Suppressor macrophage treated with lipopolysaccharide for 4 hours (primary cell): Measurements from ENCODE around the gene NOXRED1.
A peak's percentile ranks its signal among the peaks of the same experiment; 100 is the strongest.

Experiments used
- DNase-seq: peaks from one replicate; pipeline ENCODE4 v3.0.0-alpha.2; 2020

NOXRED1 gene

DNA sequence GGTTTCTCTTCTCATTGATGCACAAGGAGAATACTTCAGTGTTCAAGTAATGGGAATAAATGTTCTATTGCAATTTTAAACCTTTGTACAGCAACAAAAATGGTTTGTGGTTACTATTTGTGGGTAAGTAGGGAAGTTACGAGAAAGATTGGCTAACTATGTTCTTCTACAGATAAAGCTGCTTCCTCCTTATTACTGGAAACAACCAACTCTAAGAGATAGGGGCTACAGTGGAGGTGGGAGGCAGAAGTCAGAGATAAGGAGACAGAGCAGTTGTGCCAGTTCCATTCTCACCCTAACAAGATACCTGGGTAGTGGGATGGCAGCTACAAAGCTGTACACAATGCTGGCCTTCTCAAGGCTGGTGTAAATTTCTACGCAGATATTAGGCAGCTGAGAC is 16.2 kb downstream of the NOXRED1 start:
- DNase-seq, result peak; percentile 41

DNA sequence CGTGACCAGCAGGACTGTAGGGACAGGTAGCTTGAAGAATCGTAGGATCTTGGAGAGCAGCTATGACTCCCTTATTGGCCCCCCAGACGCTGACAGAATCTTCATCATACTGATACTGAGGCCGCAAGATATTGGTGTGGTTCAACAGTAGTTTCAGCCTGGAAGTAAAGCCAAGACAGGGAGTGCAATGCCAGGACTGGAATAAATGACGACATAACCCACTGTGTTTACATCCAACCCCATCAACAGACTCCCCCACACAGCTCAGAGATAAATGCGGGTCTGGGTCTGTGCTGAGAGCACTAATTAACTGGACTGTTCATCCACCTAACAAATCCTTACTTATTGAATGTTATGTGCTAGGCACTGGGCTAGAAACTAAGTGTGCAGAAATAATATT is 16.6 kb downstream of the NOXRED1 start:
- peak; percentile 35 for DNase-seq

DNA sequence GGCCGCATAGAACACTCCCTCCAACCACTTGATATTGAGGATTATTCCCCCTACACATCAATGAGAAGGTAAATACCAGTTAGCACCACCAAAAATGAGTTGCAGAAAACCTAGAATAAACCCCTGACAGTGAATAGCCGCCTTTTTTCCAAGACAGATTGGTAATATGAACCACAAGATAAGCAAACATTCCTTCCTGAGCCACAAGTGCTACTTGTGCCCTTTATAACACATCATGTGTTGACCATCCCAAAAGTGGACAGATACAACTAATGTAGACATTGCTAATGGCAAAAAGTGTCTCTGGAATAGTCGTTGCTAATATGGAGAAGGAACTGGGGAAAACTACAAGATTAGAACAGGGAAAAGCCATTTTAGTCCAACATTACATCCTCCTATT is 17.2 kb downstream of the NOXRED1 start:
- no peak for DNase-seq

DNA sequence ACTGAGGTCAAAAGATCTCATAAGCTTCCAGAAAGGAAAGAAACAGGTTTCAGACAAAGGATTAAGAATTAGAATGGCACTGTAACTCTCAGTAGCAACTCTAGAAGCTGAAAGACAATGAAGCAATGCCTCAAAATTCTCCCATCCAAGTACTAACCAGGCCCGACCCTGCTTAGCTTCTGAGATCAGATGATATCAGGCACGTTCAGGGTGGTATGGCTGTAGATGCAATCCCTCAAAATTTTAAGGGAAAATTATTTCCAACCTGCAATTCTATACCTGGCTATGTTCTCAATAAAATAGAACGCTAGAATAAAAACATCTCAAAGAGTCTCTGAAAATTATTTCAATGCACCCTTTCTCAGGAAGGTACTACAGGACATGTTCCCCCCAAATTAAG is 19.6 kb downstream of the NOXRED1 start:
- DNase-seq, result no peak

DNA sequence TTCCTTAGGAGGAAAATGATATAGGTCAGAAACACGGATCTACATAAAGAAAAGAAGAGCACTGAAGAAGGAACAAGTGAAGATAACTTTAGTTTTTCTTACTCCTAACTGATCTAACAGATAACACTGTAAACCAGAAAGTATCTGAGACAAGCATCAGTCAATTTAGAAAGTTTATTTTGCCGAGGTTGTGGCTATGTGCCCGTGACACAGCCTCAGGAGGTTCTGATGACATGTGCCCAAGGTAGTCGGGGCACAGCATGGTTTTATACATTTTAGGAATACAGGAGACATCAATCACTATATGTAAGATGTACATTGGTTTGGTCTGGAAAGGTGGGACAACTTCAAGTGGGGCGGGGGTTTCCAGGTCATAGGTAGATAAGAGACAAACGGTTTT is 23.1 kb downstream of the NOXRED1 start:
- no peak for DNase-seq

DNA sequence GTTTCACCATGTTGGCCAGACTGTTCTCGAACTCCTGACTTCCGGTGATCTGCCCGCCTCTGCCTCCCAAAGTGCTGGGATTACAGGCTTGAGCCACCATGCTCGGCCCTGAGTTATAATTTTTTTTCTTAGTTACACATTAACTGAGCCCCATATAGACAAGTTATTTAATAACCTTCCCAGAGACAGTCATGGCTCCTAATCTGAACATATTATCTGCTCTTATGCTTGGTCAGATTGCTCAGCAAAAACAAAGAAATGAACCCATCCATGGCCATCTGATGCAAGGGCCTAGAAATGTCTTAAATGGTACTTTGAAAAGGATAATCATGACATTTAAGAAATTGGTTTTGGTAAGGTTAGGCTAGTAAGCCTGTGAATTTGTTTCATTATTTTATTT is 33.1 kb downstream of the NOXRED1 start:
- no peak for DNase-seq

DNA sequence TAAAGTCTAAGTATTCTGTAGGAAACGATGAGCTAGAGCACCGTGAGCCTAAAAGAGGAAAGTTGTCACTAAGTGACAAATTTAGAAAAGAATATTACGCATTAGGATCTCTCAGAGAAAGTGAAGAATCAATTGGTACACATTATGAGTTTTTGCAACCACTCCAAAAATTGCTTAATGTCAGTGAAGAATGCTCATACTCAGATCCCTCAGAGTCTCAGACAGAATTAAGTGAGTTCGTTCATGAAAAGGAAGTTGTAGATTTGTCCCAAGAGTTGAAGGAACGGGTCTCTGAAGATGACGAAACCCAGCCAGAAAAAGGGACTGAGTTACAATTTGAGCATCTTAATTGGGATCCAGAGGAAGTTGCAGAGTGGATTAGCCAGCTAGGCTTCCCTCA is 44.6 kb downstream of the NOXRED1 start:
- DNase-seq, result peak; percentile 62

DNA sequence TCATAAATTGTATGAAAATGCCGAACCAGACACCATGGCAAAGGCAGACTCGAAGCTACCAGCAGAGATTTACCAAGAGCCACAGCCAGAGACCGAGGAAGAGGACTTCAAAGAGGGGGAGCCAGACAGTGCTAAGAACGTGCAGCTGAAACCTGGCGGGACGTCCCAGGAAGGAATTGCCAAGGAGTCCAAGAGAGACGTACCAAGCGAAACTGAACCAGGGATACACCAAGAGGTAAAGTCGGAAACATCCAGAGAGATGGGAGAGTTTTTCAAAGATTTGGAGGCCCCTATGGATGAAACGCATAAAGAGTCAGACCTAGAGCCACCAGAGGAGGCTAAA is 45.9 kb downstream of the NOXRED1 start:
- no peak for DNase-seq

DNA sequence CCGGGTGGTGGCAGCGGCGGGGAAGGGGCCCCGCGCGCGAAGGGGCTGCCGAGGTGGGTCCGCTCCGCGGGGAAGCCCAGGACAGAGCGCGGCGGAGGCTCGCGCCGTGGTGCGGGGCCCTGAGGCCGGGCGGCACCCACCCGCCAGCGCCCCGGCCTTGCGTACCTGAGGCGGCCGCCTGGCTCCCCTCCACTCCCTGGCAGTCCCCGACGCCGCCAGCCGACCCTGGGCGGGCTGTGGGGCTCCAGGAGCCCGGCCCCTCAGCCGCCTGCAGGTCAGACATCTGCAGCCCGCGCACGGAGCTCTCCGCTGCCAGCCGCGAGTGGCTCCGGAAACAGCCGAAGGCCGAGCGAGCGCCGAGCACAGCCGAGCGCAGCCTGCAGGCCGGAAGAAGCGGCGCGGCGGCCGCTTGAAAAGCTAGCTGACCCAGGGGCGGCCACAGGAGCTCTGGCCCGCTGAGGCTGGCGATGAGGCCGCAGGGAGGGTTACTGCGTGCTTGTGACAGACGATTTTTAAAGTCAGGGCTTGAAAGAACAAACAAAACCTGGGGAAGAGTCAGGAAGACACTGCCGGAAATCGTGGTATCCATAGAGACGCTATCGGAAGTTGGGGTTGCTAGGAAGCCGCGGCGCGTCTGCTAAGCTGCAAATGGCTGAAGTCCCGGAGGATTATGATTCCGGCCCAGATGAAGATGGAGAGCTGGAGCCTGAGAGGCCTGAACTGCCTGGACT is 46.4 kb downstream of the NOXRED1 start, which contains the start of the genes SAMD15 and TMED8:
Gene SAMD15, plus strand, starts transcription at position 609 of the 731 bp plus-strand sequence. Its CDS starts 40 bp downstream, at position 649.
Gene TMED8, minus strand, starts transcription at position 324 of the 731 bp plus-strand sequence. Its CDS starts 41 bp downstream, at position 283.
- DNase-seq, result peak; percentile 86

DNA sequence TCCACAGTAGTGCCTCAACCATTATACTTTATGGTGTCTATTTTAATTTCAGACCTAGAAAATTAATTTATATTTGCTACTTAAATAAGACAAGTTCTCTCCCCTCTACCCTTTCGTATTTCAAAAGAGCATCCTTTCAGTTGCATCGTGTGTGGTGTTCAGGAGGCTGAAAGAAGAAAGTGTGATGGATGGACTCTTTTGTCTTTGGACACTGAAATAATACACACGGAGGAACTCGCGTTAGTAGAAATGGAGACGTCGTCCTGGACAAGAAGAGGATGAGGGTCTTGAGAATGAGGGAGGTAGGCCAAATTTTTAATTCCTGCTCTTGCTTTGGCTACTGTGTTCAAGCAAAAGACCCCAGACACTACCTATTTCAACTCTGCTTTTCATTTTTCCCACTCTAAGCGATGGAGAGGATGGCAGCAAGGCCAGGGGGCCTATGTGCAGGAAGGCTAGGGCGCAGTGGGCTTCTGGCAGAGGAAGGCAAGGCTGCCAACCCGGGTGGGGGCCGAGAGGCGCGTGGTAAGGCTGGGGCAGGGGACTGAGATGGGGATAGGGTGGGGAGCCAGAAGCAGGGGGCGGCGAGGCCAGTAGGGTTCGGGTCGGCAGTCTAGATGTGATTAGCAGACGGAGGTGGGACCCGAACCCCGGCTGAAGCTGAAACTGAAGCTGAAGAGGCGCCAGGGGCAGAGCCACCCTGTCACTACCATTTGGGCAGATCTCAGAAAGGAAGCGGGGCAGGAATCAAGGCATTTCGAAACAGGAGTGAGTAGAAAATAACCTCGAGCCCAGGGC is 47.2 kb downstream of the NOXRED1 start:
- DNase-seq, result peak; percentile 54

DNA sequence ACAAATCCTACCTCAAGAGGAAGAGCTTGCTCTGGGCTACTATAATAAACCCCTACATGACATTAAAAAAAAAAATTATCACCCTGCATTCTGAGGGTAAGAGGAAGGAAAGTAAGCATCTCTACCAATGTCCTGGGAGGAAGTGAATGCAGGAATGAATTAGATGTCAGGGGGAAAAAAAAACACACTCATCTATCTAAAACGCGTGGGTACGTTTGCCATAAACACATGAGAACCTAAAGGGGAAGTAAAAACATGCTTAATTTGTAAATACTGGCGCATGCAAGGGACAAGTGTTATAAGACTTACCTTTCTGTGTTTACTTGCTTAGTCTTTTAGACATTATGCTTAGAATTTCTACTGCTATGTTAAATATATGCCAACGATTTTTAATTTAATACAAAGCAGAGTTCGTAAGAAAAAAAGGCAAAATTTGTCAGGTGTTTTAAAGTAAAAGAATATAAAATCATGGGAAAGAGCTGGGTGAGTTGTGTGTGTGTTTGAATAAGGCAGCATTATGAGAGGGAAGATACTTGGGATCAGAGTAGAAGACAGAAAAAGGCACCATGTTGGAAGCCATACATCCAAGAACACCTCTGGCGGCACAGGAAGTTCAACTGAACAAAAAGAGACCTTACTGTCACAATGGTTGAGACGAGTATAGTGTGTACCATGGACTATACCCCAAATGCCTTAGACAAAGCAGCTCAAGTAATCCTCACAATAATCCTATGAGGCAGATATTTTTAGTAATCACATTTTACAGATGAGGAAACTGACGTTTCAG is 48.0 kb downstream of the NOXRED1 start:
- peak; percentile 64 for DNase-seq

DNA sequence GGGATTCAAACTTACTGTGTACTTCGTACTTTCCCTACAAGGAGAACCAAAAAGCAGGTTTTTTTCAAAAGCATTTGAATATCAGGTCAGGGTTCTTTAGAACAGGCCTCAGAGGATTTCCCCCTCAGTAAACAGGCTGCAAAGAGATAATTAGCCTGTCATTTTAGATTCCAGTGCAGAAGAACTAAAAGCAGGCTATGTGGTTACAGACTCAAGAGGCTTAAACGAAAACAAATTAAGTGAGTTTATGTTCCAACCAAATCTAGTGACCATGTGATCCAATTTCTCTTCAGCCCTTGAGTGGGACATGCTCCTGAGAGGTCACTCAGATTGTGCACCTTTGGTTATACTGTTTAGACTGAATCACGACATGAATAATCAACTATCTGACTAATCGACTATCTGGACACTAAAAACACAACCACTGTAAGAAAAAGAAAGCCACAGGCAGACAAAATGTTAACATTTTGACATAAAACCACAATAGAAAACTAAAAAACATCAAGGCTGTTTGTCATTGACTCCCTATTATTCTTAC is 51.0 kb downstream of the NOXRED1 start:
- DNase-seq, result no peak

DNA sequence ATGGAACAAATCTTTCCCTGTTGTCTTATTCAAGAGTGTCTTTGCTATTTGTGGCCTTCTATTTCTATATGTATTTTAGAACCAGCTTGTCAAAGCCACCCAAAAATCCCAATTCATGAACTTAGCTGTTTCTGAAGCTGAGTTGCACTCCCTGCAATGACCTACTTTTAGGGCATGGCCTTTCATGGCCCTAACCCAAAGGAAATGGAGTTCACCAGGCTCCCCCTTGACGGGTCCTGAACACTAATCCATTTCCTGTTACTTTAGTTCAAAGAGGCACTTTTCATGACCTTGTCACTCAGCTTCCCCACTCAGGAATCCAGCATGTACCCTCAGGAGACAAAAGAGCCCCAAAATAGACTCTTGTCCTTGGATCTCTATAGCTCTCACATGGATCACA is 54.0 kb downstream of the NOXRED1 start:
- DNase-seq, result no peak

DNA sequence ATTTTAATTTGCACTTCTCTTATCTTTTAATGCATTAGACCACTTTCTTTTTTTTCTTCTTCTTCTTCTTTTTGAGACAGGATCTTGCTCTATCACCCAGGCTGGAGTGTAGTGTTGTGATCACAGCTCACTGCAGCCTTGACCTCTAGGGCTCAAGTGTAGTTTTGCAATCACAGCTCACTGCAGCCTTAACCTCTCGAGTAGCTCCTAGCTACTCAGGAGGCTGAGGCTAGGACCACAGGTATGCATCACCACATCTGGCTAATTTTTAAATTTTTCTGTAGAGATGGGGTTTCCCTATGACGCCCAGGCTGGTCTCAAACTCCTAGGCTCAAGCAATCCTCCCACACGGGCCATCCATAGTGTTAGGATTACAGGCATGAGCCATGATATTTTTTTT is 59.2 kb downstream of the NOXRED1 start:
- no peak for DNase-seq

DNA sequence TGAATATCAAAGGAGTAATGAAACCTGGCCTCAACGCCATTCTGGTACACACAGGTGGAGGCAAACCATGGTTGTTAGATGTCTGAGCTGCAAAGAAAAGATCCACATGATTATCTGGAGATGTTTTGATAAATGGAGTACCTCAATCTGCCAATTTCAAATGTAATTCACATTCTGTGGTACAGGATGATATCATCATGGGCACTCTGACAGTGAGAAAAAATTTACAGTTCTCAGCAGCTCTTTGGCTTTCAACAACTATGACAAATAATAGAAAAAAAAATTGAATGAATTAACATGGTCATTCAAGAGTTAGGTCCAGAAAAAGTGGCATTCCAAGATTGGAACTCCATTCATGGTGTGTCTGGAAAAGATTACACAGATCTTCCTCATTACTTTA is 63.7 kb downstream of the NOXRED1 start:
- no peak for DNase-seq

DNA sequence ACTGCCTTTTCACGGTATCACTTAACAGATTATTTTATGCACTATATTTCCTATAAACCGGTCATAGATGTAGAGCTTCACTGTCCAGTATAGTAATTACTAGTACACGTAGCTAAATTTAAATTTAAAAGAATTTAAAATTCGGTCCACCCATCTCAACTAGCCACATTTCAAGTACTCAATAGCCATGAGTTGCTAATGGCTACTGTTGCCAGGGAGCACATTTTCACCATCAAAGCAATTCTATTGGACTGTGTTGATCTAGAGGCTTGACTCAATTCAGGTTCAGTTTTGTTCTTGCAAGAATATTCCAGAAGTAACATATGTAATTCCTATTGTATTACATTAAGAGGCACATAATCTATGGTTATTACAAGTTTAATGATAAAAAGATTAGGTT is 66.4 kb downstream of the NOXRED1 start:
- no peak for DNase-seq

DNA sequence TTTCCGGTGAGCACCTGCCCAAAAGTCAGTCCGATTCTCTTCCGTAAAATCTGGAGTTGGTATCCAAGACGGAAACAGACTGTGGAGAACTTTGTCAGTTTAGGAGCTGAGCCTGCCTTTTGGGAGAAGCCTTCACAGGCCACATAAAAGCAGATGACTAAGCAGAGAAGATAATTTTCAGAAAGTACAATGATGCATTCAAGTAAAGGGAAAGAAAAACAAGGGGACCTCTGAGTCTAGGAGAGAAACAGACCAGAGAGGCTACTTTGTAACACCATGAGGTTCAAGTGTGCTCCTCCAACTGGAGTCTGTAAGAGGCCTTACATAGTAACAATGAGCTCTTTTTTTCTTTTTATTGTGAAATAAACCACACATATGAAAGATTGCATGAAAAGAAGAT is 67.5 kb downstream of the NOXRED1 start:
- DNase-seq, result no peak

DNA sequence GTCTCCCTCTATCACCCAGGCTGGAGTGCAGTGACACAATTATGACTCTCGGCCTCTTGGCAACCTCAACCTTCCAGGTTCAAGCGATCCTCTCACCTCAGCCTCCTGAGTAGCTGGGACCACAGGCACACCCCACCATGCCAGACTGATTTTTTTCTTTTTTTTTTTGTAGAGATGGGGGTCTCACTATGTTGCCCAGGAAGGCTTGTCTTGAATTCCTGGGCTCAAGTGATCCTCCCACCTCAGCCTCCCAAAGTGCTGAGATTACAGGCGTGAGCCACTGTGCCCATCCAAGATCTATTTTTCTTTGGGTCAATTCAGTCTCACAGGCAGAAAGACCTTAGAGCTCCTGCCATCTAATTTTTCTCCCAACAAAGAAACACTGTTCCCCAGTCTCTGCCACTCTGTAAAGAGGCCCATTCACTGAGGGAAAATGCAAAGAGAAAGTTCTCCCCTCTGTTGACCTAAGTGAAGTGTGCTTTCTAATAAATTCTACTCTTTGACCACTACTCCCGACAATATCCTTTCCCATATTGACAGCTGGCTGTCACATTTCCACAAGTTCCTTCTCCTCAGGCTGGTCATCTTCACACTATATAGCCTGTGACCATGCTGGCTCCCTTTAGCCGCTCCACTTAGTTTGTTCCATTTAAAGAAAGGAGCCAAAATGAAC is 69.7 kb downstream of the NOXRED1 start:
- DNase-seq, result no peak

DNA sequence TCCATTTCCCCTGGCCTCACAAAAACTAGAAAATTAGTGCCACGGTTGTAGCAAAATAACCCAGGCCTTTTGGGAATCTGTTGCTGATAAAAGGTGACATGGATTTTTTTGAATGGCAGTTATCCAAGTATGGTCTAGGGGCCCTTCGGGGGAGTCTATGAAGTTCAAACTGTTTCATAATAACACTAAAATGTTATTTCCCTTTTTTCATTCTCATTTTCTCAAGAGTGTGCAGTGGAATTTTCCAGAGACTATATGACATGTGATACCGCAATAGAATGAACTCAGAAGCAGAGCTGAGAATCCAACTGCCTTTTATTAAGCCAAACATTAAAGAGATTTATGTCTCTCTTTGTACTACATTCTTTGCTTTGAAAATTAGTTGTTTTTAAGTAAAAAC is 75.6 kb downstream of the NOXRED1 start:
- DNase-seq, result peak; percentile 83

DNA sequence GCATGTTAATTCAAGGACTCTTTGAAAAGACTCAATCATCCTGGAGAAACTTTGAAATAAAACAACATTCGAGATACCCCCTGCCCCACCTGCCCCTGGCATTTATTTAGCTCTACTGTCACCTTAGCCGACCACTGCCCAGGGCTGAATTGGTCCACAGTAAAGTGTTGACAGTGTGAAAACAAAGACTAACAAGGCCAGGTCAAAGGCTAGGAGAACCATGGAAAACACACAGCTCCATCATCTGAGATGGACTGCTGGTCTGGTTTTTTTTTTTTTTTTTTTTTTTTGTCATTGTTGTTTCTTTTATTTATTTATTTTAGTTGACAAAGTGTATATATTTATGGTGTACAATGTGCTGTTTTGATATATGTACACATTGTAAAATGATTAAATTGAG is 76.8 kb downstream of the NOXRED1 start:
- DNase-seq, result no peak

DNA sequence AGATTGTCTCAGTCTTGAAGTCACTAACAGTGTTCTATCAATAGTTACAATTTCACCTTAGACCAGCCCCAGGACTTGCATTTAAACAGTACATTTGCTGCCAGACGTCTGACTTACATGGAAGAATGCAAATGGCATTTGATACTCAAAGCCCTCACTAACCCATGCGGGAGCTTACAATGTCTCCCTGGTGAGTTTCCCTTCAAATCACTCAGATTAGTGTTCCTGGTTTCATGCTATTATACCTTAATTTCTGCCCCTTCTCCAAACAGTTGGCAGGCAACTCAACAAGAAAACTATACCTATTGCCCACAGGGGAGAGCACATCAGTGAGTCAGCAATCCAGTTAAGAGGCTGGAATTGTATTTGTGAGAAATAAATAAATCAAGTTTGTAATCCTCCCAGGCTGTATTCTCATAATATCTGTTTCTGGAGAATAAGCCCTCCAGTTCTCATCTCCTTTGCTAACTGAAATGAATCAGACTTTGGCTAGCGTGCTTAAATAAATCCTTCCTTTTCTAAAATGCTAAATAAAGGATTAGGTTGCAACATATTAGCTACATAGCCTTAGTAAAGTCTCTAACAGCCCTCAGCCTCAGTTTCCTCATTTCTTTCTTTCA is 78.8 kb downstream of the NOXRED1 start:
- DNase-seq, result no peak
